DMS 273 (cell line): Measurements from ENCODE around the gene DOCK2.
A peak's percentile ranks its signal among the peaks of the same experiment; 100 is the strongest.

Experiments
- DNase-seq: peaks from one replicate; lab custom pipeline; 2025; ENCODE audit not compliant: unreplicated experiment; lab: John Stamatoyannopoulos, UW

Gene DOCK2

GRCh38 chr5:169893571-169893970, 256.5 kb downstream of the DOCK2 start:
- no peak for DNase-seq

GRCh38 chr5:169895926-169896325, 258.9 kb downstream of the DOCK2 start:
- DNase-seq = peak; percentile 63

- no peak for DNase-seq
These were observed 260.4 kb downstream of the DOCK2 start for GRCh38 chr5:169897481-169897880.

- DNase-seq = no peak
These were observed 264.8 kb downstream of the DOCK2 start for GRCh38 chr5:169901896-169902295.

GRCh38 chr5:169904059-169904458, 267.0 kb downstream of the DOCK2 start:
- no peak for DNase-seq

GRCh38 chr5:169904508-169904907, 267.4 kb downstream of the DOCK2 start:
- no peak for DNase-seq

GRCh38 chr5:169905017-169905416, 267.9 kb downstream of the DOCK2 start:
- no peak for DNase-seq

- no peak for DNase-seq
These were observed 269.9 kb downstream of the DOCK2 start for GRCh38 chr5:169906745-169907649.

GRCh38 chr5:169908864-169909263, 271.8 kb downstream of the DOCK2 start:
- no peak for DNase-seq

GRCh38 chr5:169909945-169910344, 272.9 kb downstream of the DOCK2 start:
- DNase-seq = peak; percentile 44

- no peak for DNase-seq
These were observed 273.3 kb downstream of the DOCK2 start for GRCh38 chr5:169910393-169910792.

GRCh38 chr5:169911448-169912212, 274.6 kb downstream of the DOCK2 start:
- DNase-seq = peak; percentile 13

GRCh38 chr5:169913479-169913878, 276.4 kb downstream of the DOCK2 start:
- DNase-seq = no peak

GRCh38 chr5:169914766-169915165, 277.7 kb downstream of the DOCK2 start:
- no peak for DNase-seq

- no peak for DNase-seq
These were observed 280.4 kb downstream of the DOCK2 start for GRCh38 chr5:169917500-169917899.

GRCh38 chr5:169918228-169918627, 281.2 kb downstream of the DOCK2 start:
- no peak for DNase-seq

GRCh38 chr5:169920474-169920873, 283.4 kb downstream of the DOCK2 start:
- no peak for DNase-seq

- no peak for DNase-seq
These were observed 284.3 kb downstream of the DOCK2 start for GRCh38 chr5:169921384-169921783.

- DNase-seq = no peak
These were observed 284.9 kb downstream of the DOCK2 start for GRCh38 chr5:169921949-169922348.

- no peak for DNase-seq
These were observed 285.4 kb downstream of the DOCK2 start for GRCh38 chr5:169922474-169922873.

GRCh38 chr5:169923988-169924387, 286.9 kb downstream of the DOCK2 start:
- peak; percentile 60 for DNase-seq

- DNase-seq = peak; percentile 9
These were observed 296.1 kb downstream of the DOCK2 start for GRCh38 chr5:169933127-169933526.
